ENCODE results near the gene EFCAB7. TPM values are rescaled to one million over a fixed set of nuclear protein-coding genes. Genes with fewer than 3 reads are reported as not detected.

Gene EFCAB7
- total and polyA plus RNA-seq, 2 of the 4 experiments (the other 2 are of a cell fraction), result 2.3 TPM

DNA sequence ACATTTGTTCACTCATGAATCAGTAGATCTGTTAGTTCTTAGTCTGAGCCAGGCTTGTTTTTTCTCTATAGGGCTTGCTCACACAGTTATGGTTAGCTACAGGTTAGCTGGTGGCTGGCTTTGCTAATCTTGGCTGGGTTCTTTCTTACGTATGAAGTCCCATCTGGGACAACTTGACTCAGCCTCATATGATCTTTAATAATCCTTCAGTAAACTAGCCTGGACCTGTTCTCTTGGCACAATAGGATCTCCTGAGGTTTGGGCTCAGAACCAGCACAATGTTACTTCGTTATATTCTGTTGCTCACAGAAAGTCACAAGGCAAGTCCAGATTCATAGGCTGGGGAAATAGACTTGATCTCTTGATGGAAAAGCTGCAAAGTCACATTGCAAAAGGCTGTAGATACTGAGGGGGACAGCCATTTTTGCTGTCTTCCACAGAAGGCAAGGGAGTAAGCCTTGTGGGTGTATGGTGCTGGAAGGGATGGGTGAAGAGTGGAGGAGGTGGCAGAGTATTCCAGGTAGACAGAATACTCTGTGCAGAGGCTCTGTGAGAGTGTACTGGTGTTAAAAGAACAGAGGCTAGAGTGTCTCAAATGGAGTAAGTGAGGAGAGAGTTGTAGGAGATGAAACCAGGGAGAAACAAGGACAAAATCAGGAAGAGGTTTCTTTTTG lies 24.4 kb downstream of the EFCAB7 start:
- Histone ChIP-seq H3K4me2 (ENCODE audit: low read depth, low read length) (no peak overlapping the region), H3K23ac (ENCODE audit: low read depth, low read length) (no peak overlapping the region), H3K4me3 (ENCODE audit: insufficient read depth, low read depth, low read length) (no peak overlapping the region), H2AK9ac (replicated peaks; ENCODE audit: low read depth, low read length, poor library complexity) (no peak overlapping the region), H4K20me1 (ENCODE audit: insufficient read depth, low read length) (no peaks in the 10 kb centered on the region), H3K79me1 (ENCODE audit: low read depth in 1 of 2, low read length in 2 of 2) (no peaks in the 10 kb centered on the region), H3K27me3 (ENCODE audit: control insufficient read depth, insufficient read depth, low read length) (no peaks in the 10 kb centered on the region), H4K8ac (ENCODE audit: low read depth in 2 of 2, low read length in 2 of 2) (no peak overlapping the region), H2AK5ac (ENCODE audit: low read depth, low read length) (no peak overlapping the region), H2BK15ac (ENCODE audit: low read depth, low read length) (no peak overlapping the region), H3K56ac (ENCODE audit: extremely low read depth, insufficient read depth, low read length) (no peak overlapping the region), H4K5ac (ENCODE audit: low read depth, low read length) (no peak overlapping the region), H3K14ac (replicated peaks; ENCODE audit: low read depth, low read length) (no peak overlapping the region), H3K9me3 (ENCODE audit: control insufficient read depth, insufficient read depth, low read length) (no peaks in the 10 kb centered on the region), H2BK5ac (ENCODE audit: low read depth, low read length, poor library complexity, severe bottlenecking) (peak overlapping the region; percentile 1), H3K9me1 (ENCODE audit: insufficient read depth, low read length) (peaks cover 5% of the 10 kb centered on the region), H3K27ac (ENCODE audit: insufficient read depth, low read length) (no peak overlapping the region), H3K4ac (ENCODE audit: low read depth, low read length) (no peak overlapping the region), H2AFZ (replicated peaks; ENCODE audit: low read length, poor library complexity) (no peak overlapping the region), H3K36me3 (ENCODE audit: control insufficient read depth, insufficient read depth, low read length) (no peaks in the 10 kb centered on the region), H2BK20ac (ENCODE audit: low read depth, low read length) (no peak overlapping the region), H3K9ac (ENCODE audit: low read depth, low read length) (no peak overlapping the region), H2BK120ac (ENCODE audit: low read depth, low read length) (no peak overlapping the region), H3K18ac (ENCODE audit: low read depth, low read length) (no peak overlapping the region), H3K4me1 (ENCODE audit: control insufficient read depth, insufficient read depth, low read length) (no peaks in the 10 kb centered on the region), H4K91ac (ENCODE audit: insufficient read depth, low read depth, low read length) (no peak overlapping the region)
- dilution Hi-C loops (cut with HindIII; ENCODE audit: low sequenced_read_pairs, unreplicated experiment) (no loop called here), intact Hi-C loops (cut with micrococcal nuclease) (no loop called here), in situ Hi-C loops (cut with MboI; ENCODE audit: low sequenced_read_pairs) (loop anchor here (25.0 kb wide), 1 partner anchor 710 kb away; no protein-coding TSS in a partner anchor)
- 100% methylated on average over 1 of the region's 2 CpGs; no CpG with 5 or more reads in 1 of the 2 experiments for WGBS, 2 experiments (ENCODE audit: extremely low coverage in 2 of 2, insufficient read length in 1 of 2)
- no TSS peak for BruUV-seq (replicated peaks)
- ChIA-PET CTCF (interaction anchor here (1.3 kb wide), 1 partner anchor 9 kb away, joined by 8 read pairs; no protein-coding TSS in a partner anchor), POLR2A (ENCODE audit: unreplicated experiment) (no interaction called here)
- TF ChIP-seq RFX5 (IDR thresholded peaks at IDR 0.05; ENCODE audit: low read depth, low read length) (no peak), FOS (IDR thresholded peaks at IDR 0.05; ENCODE audit: low read depth, low read length) (no peak), RAD21 (IDR thresholded peaks at IDR 0.05; ENCODE audit: low read length) (no peak), BHLHE40 (IDR thresholded peaks at IDR 0.05; ENCODE audit: low read depth, low read length) (no peak), MAZ (IDR thresholded peaks at IDR 0.05; ENCODE audit: borderline replicate concordance, low read depth, low read length) (no peak), MXI1 (IDR thresholded peaks at IDR 0.05; ENCODE audit: borderline replicate concordance, low read depth, low read length) (no peak), RCOR1 (IDR thresholded peaks at IDR 0.05; ENCODE audit: insufficient replicate concordance, low read length) (no peak), POLR2A (IDR thresholded peaks at IDR 0.05; ENCODE audit: low read depth, low read length) (no peak), CEBPB (IDR thresholded peaks at IDR 0.05; ENCODE audit: low read depth, low read length) (no peak), CTCF (conservative IDR thresholded peaks at IDR 0.05; ENCODE audit: low read depth, low read length) (no peak), NFE2L2 (IDR thresholded peaks at IDR 0.05; ENCODE audit: low read depth, low read length) (no peak), CHD1 (IDR thresholded peaks at IDR 0.05; ENCODE audit: low read depth, low read length) (no peak), MAFK (IDR thresholded peaks at IDR 0.05; ENCODE audit: low read depth, low read length) (no peak), SMC3 (IDR thresholded peaks at IDR 0.05; ENCODE audit: low read depth, low read length) (no peak)
- TF ChIP-seq, protein P1, sequence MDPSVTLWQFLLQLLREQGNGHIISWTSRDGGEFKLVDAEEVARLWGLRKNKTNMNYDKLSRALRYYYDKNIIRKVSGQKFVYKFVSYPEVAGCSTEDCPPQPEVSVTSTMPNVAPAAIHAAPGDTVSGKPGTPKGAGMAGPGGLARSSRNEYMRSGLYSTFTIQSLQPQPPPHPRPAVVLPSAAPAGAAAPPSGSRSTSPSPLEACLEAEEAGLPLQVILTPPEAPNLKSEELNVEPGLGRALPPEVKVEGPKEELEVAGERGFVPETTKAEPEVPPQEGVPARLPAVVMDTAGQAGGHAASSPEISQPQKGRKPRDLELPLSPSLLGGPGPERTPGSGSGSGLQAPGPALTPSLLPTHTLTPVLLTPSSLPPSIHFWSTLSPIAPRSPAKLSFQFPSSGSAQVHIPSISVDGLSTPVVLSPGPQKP (IDR thresholded peaks at IDR 0.05; ENCODE audit: borderline replicate concordance, low read depth, low read length), result no peak
- TF ChIP-seq, protein P2, sequence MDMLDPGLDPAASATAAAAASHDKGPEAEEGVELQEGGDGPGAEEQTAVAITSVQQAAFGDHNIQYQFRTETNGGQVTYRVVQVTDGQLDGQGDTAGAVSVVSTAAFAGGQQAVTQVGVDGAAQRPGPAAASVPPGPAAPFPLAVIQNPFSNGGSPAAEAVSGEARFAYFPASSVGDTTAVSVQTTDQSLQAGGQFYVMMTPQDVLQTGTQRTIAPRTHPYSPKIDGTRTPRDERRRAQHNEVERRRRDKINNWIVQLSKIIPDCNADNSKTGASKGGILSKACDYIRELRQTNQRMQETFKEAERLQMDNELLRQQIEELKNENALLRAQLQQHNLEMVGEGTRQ (IDR thresholded peaks at IDR 0.05; ENCODE audit: low read depth, low read length), result no peak
- ATAC-seq (ENCODE audit: low read depth), result no peak; the same call in 1 of the 2 replicates
- peak; percentile 34 for DNase-seq

Data from IMR-90 (cell line).